SK-N-SH (cell line): Measurements from ENCODE around the gene CLSTN2. TPM values are rescaled to one million over a fixed set of nuclear protein-coding genes. Genes with fewer than 3 reads are reported as not detected.

Source experiments
- CTCF ChIA-PET: fragments of 300-600, 350-600 bp; formaldehyde crosslinking; extraction: SDS; loops from one replicate; lab custom pipeline; 2021; lab: Yijun Ruan, JAX
- POLR2A ChIA-PET: fragments of 350-600 bp; sonication (Branson Sonifier 250); formaldehyde crosslinking; extraction: SDS; loops from one replicate; lab custom pipeline; 2020; ENCODE audit warnings: antibody characterized with exemption, inconsistent platforms; lab: Yijun Ruan, JAX
- DNase-seq: peaks from one replicate; pipeline ENCODE4 v3.0.0; 2012
- H2AFZ ChIP-seq: fragments of 200-600 bp; sonication (generic); 2 replicates; pipeline ENCODE4 v1.8.1; 2016; ENCODE audit warnings: antibody characterized with exemption, mild to moderate bottlenecking, low read depth
- H3F3A ChIP-seq: fragments of 200-600 bp; sonication (generic); replicated peaks from 2 replicates; pipeline ENCODE3; 2016; ENCODE audit warnings: antibody characterized with exemption, mild to moderate bottlenecking; ENCODE audit not compliant: insufficient read depth
- H3K27ac ChIP-seq, 2 experiments: fragments of 200-500 bp in 1 of 2; fragments of 200-600 bp in 1 of 2; sonication (Bioruptor generic) in 1 of 2; sonication (generic), shearing (Covaris generic) in 1 of 2; 2 replicates each; pipeline versions ENCODE4 v1.5.1 to v1.6.1; 2014 to 2016; ENCODE audit warnings: low read depth in 2 of 2, inconsistent platforms in 1 of 2, low read length in 1 of 2, mild to moderate bottlenecking in 1 of 2, mixed read lengths in 1 of 2
- H3K27me3 ChIP-seq: fragments of 200-600 bp; sonication (generic), shearing (Covaris generic); 2 replicates; pipeline ENCODE4 v1.6.1; 2016; ENCODE audit warnings: mixed run types; ENCODE audit not compliant: insufficient read depth
- H3K36me3 ChIP-seq, 2 experiments: fragments of 200-500 bp in 1 of 2; fragments of 200-600 bp in 1 of 2; sonication (Bioruptor generic) in 1 of 2; sonication (generic) in 1 of 2; replicated peaks in 1 of 2; 2 replicates each; pipeline versions ENCODE3 to v1.5.1; 2014 to 2016; ENCODE audit warnings: low read length in 1 of 2, mild to moderate bottlenecking in 1 of 2; ENCODE audit not compliant: insufficient read depth in 2 of 2, control insufficient read depth in 1 of 2
- H3K4me1 ChIP-seq, 2 experiments: fragments of 200-500 bp in 1 of 2; fragments of 200-600 bp in 1 of 2; sonication (Bioruptor generic) in 1 of 2; sonication (generic), shearing (Covaris generic) in 1 of 2; 2 replicates each; pipeline versions ENCODE4 v1.5.1 to v1.6.1; 2014 to 2016; ENCODE audit warnings: low read depth in 1 of 2, low read length in 1 of 2, mixed run types in 1 of 2; ENCODE audit not compliant: insufficient read depth in 2 of 2, control insufficient read depth in 1 of 2
- H3K4me2 ChIP-seq: fragments of 200-600 bp; sonication (generic), shearing (Covaris generic); 2 replicates; pipeline ENCODE4 v1.6.1; 2017; ENCODE audit warnings: mixed run types
- H3K4me3 ChIP-seq, 2 experiments: fragments of 200-500 bp in 1 of 2; fragments of 200-600 bp in 1 of 2; sonication (Bioruptor generic) in 1 of 2; sonication (generic), shearing (Covaris generic) in 1 of 2; 2 replicates each; pipeline versions ENCODE4 v1.5.1 to v1.8.1; 2014 to 2016; ENCODE audit warnings: low read depth in 2 of 2, inconsistent platforms in 1 of 2, low read length in 1 of 2, mild to moderate bottlenecking in 1 of 2, mixed read lengths in 1 of 2, moderate library complexity in 1 of 2
- H3K79me2 ChIP-seq: fragments of 200-600 bp; sonication (generic); 2 replicates; pipeline ENCODE4 v1.8.1; 2017; ENCODE audit warnings: mild to moderate bottlenecking; ENCODE audit not compliant: insufficient read depth
- H3K9ac ChIP-seq: fragments of 200-600 bp; sonication (generic); 2 replicates; pipeline ENCODE4 v1.6.1; 2017; ENCODE audit warnings: mixed run types
- H3K9me2 ChIP-seq: fragments of 200-600 bp; sonication (generic); 2 replicates; pipeline ENCODE4 v1.6.1; 2017; ENCODE audit warnings: mixed run types
- H3K9me3 ChIP-seq: fragments of 200-600 bp; sonication (generic); 2 replicates; pipeline ENCODE4 v1.6.1; 2017; ENCODE audit warnings: mixed run types, mild to moderate bottlenecking, moderate library complexity
- H4K20me1 ChIP-seq: fragments of 200-600 bp; sonication (generic); 2 replicates; pipeline ENCODE4 v1.6.1; 2017; ENCODE audit warnings: mild to moderate bottlenecking, mixed run types; ENCODE audit not compliant: insufficient read depth
- CHD2 ChIP-seq: fragments of 150-350 bp; IDR thresholded peaks from 2 replicates; pipeline ENCODE4 v1.6.1; 2018; ENCODE audit warnings: low read length; ENCODE audit not compliant: partially characterized antibody
- CTCF ChIP-seq: fragments of 200-600 bp; sonication (generic); IDR thresholded peaks from 2 replicates; pipeline ENCODE4 v1.6.1; 2017; ENCODE audit warnings: antibody characterized with exemption, mild to moderate bottlenecking, moderate library complexity
- ELF1 ChIP-seq: IDR thresholded peaks from 2 replicates; pipeline ENCODE4 v1.4.0; 2012
- FOSL2 ChIP-seq: IDR thresholded peaks from 2 replicates; pipeline ENCODE4 v1.4.0; 2012; ENCODE audit warnings: low read depth, mild to moderate bottlenecking, moderate library complexity, borderline replicate concordance
- FOXJ3 ChIP-seq: sonication (generic); formaldehyde crosslinking; IDR thresholded peaks from 2 replicates; pipeline ENCODE4 v1.5.1; 2020; ENCODE audit warnings: mild to moderate bottlenecking, missing genetic modification reagents
- FOXM1 ChIP-seq: IDR thresholded peaks from 2 replicates; pipeline ENCODE4 v1.4.0; 2012; ENCODE audit warnings: low read depth, mild to moderate bottlenecking
- GABPA ChIP-seq: IDR thresholded peaks from 2 replicates; pipeline ENCODE4 v1.4.0; 2012; ENCODE audit warnings: low read depth, mild to moderate bottlenecking
- GATA2 ChIP-seq: sonication (generic); formaldehyde crosslinking; IDR thresholded peaks from 2 replicates; pipeline ENCODE4 v1.5.0; 2020; ENCODE audit warnings: mild to moderate bottlenecking, missing genetic modification reagents
- IRF3 ChIP-seq: fragments of 150-350 bp; IDR thresholded peaks from 2 replicates; pipeline ENCODE4 v1.6.1; 2016; ENCODE audit warnings: mild to moderate bottlenecking, low read depth, low read length
- MXI1 ChIP-seq: IDR thresholded peaks from 2 replicates; pipeline ENCODE4 v1.6.1; 2012; ENCODE audit warnings: mild to moderate bottlenecking, low read depth, low read length, improper control_type of control experiment
- NRF1 ChIP-seq: IDR thresholded peaks from 2 replicates; pipeline ENCODE4 v1.6.1; 2012; ENCODE audit warnings: low read depth, mild to moderate bottlenecking, low read length
- RAD21 ChIP-seq: IDR thresholded peaks from 2 replicates; pipeline ENCODE4 v1.6.1; 2012; ENCODE audit warnings: mild to moderate bottlenecking, low read length
- RFX5 ChIP-seq: IDR thresholded peaks from 2 replicates; pipeline ENCODE4 v1.6.1; 2012; ENCODE audit warnings: mild to moderate bottlenecking, improper control_type of control experiment, low read length
- SIN3A ChIP-seq: IDR thresholded peaks from 2 replicates; pipeline ENCODE4 v1.6.1; 2012; ENCODE audit warnings: low read depth, mild to moderate bottlenecking, low read length, moderate library complexity, borderline replicate concordance
- SMC3 ChIP-seq: IDR thresholded peaks from 2 replicates; pipeline ENCODE4 v1.6.1; 2012; ENCODE audit warnings: low read depth, low read length, improper control_type of control experiment
- TAF1 ChIP-seq: IDR thresholded peaks from 2 replicates; pipeline ENCODE4 v1.6.1; 2012; ENCODE audit warnings: low read depth, mild to moderate bottlenecking, low read length, moderate library complexity, borderline replicate concordance
- TEAD4 ChIP-seq: IDR thresholded peaks from 2 replicates; pipeline ENCODE4 v1.4.0; 2012; ENCODE audit warnings: mild to moderate bottlenecking, borderline replicate concordance; ENCODE audit not compliant: insufficient read depth
- USF1 ChIP-seq: IDR thresholded peaks from 2 replicates; pipeline ENCODE4 v1.4.0; 2012; ENCODE audit warnings: low read depth, borderline replicate concordance
- USF2 ChIP-seq: fragments of 150-350 bp; IDR thresholded peaks from 2 replicates; pipeline ENCODE4 v1.6.1; 2017; ENCODE audit warnings: antibody characterized with exemption, low read length, low read depth, borderline replicate concordance
- ZBTB33 ChIP-seq: IDR thresholded peaks from 2 replicates; pipeline ENCODE4 v1.4.0; 2012; ENCODE audit warnings: low read depth, borderline replicate concordance
- WGBS: methylation state at CpG from one replicate; pipeline ENCODE4 v1.1.6; 2017; ENCODE audit warnings: low lambda C conversion rate; 5-methylcytosine and 5-hydroxymethylcytosine counted together
- polyA plus RNA-seq, 3 experiments: library from polyadenylated mRNA; depleted of rRNA; stranded (reverse); fragments of >200 nt; gene quantifications; 2 replicates each; pipeline ENCODE4 v1.2.3, GENCODE V29; 2012

CLSTN2 gene
- polyA plus RNA-seq, 1 of the 3 experiments (the other 2 are of a cell fraction): 0.02 TPM

- Histone ChIP-seq H3K36me3 (no peaks in the 10 kb centered on the region), H2AFZ (no peak overlapping the region), H3F3A (no peaks in the 10 kb centered on the region), H3K9ac (no peak overlapping the region), H3K27me3 (no peaks in the 10 kb centered on the region), H3K9me2 (no peaks in the 10 kb centered on the region), H3K4me1 (no peaks in the 10 kb centered on the region), H4K20me1 (no peaks in the 10 kb centered on the region), H3K9me3 (no peaks in the 10 kb centered on the region), H3K4me2 (no peak overlapping the region), H3K4me3 (no peak overlapping the region), H3K79me2 (no peaks in the 10 kb centered on the region), H3K27ac (no peak overlapping the region)
- POLR2A ChIA-PET: no interaction called here
- no peak for TF ChIP-seq FOXM1
- TF ChIP-seq USF2: no peak
- no peak for TF ChIP-seq TAF1
- no peak for TF ChIP-seq TEAD4
- TF ChIP-seq RAD21: no peak
- no peak for TF ChIP-seq MXI1
- no peak for TF ChIP-seq GATA2
- no peak for TF ChIP-seq CHD2
- no peak for TF ChIP-seq NRF1
- no peak for TF ChIP-seq GABPA
- no peak for TF ChIP-seq SMC3
- TF ChIP-seq FOSL2: no peak
- no peak for TF ChIP-seq FOXJ3 (CRISPR knock-in tag)
- no peak for TF ChIP-seq SIN3A
- TF ChIP-seq USF1: no peak
- no peak for TF ChIP-seq CTCF
- TF ChIP-seq RFX5: no peak
- 52% methylated on average over 1 of the region's 1 CpG for WGBS
- CTCF ChIA-PET: no interaction called here
- no peak for DNase-seq
Measured at GRCh38 chr3:140614001-140614400, 679.0 kb downstream of the CLSTN2 start.

GRCh38 chr3:140617135-140617534 is 682.1 kb downstream of the CLSTN2 start:
- Histone ChIP-seq H3K4me2 (no peak overlapping the region), H3F3A (no peaks in the 10 kb centered on the region), H3K27ac (no peak overlapping the region), H3K79me2 (no peaks in the 10 kb centered on the region), H3K36me3 (no peaks in the 10 kb centered on the region), H3K27me3 (no peaks in the 10 kb centered on the region), H4K20me1 (no peaks in the 10 kb centered on the region), H3K9me2 (no peaks in the 10 kb centered on the region), H3K4me1 (no peaks in the 10 kb centered on the region), H3K9ac (no peak overlapping the region), H3K9me3 (no peaks in the 10 kb centered on the region), H2AFZ (no peak overlapping the region), H3K4me3 (no peak overlapping the region)
- WGBS: 8% methylated on average over 1 of the region's 2 CpGs
- POLR2A ChIA-PET: no interaction called here
- no peak for DNase-seq
- CTCF ChIA-PET: no interaction called here
- TF ChIP-seq ZBTB33 (no peak), SIN3A (no peak), IRF3 (no peak), GABPA (no peak), RFX5 (no peak), CTCF (no peak), ELF1 (no peak)
